HG03520 (cell line): ENCODE measurements around the gene EDRF1.

Source experiments
- ATAC-seq: cut with Tn5 transposase; IDR thresholded peaks from one replicate; pipeline ENCODE4 v1.9.1; 2021; ENCODE audit warnings: mild to moderate bottlenecking, moderate library complexity; ENCODE audit not compliant: unreplicated experiment

The EDRF1 gene

DNA sequence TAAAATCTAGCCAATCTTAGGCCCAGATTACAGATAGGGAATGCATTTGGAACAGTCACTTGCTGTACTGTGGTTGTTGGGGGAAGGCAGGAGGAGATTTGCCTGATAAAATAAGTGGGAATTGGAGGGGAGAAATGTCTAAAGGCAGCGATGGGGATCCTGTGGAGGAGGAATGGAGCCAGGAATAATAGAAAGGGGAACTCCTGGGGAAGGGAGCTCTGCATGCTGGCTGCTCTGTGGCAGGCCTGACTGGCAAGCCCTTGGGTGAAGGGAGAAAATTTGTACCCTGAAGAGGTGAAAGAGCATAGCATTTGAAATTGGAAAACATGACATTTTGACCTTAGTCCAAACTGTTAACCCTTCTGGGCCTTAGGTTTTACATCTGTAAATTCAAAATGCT lies 42.5 kb downstream of the EDRF1 start:
- ATAC-seq, result no peak

DNA sequence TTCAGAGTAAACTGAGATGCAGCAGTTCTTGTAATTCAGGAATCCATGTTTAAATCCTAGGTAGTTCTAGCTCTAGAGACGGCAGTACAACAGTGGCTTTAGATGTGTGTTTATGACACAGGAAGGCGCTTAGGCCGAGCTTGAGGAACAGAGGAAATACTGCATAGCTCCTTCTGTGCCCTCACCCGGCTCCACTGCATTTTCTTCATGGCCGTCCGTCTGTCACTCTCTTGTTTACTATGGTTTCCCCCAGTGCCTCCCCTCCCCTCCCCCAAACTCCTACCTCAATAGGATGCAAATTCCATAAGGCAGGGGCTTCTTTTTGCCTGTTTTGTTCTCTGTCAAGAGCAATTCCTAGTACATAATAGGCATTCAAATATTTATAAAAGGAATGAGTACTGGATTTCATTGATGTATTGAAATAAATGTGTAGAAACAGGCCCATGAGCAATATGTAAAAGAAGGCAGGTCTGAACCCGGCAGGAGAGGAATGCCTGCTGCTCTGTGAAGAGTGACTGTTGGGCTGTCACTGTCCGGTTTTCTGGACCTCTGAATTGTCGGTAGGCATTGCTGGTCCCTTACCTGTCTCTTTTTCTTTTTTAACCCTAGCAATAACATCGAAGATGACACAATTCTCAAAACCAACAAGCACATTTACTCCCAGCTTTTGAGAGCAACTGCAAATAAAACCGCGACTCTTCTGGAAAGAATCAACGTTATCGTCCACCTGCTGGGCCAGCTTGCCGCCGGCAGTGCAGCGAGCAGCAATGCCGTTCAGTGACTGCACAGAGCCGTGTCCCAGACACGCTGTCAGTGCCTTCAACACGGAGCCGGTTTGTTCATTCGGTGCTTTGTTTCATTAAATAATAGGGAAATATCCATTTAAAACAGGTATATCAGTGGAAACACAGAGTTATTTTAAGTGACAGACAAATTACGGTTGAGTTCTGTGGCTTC lies 43.5 kb downstream of the EDRF1 start:
- no peak for ATAC-seq

DNA sequence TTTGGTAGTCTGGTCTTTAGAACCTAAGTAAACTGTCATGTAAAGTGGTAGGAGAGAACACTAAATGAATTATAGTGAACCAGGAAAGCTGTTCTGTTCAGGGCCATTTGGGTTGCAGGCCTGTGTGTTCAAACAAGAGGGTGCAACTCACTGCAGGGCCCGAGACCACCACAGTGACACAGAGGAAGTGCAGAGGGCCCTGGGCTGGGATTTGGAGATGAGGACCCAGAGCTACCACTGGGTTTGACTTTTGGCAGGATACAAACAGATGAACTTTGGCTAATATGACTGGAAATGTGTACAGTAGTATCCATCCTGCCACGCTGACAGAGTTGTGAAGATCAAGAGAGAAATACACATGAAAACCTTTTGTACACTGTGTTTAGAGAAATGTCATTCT lies 46.3 kb downstream of the EDRF1 start:
- no peak for ATAC-seq

DNA sequence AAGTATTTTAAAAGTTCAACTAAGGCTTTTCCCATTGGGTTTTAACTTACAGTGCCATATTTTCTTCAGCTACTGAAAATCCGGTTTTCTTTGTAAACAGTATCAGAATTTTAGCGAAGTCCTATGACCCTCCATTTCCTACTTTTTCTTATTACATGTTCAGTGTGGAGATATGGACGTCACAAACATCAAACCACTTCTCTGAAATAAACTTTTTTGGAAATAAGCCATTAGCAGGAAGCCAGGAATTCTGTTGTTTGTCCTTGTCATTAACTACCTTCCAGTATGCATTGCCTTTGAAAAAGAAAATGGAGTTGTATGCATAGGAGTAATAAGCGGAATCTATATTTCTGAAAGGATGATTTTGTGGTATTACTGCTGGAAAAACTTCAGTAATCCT lies 47.0 kb downstream of the EDRF1 start:
- no peak for ATAC-seq

DNA sequence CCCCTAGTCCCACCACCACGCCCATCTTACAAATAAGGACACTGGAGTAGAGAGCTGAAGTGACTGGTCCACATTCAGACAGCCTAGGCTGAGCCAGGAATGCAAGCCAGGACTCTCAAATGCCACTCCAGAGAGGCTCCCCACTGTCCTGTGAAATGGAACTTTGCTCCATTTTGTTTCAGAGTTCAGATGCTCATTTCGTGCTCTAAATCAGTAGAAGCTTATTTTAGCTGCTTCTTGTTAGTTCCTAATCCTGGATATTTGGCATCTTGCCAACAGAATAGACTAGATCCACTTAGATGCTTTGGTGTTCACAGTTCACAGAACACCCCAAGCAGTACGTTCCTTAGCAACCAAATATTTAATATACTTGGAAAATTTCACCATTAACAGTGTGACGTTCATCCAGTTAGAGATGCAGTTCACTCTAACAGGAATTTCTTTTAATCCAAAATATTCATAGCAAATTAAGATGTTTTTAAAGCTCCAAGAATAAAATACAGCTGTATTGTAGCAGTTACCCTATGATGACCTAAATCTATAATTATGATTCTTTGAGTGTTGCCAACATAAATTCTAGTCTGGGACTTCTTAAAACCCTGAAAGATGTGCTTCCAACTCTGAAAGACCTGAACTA lies 48.8 kb downstream of the EDRF1 start:
- ATAC-seq, result no peak

DNA sequence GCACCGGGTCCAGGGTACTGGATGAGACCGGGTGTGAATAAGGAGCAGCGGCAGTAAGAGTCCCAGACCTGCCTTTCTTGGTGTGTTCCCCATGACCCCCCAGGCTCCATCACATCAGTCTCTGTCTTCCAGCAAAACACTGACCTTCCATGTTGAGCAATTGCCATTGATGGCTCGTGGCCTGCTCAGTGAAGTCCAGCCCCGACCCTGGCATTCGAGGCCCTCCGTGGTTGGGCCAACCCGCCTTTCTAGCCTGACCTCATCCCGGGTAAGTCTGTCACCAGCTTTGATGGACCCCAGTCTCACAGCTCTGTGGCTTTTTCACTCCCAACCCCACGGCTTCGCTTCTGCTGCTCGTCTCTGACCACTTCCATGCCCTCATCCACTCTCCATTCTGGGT lies 49.7 kb downstream of the EDRF1 start:
- no peak for ATAC-seq

DNA sequence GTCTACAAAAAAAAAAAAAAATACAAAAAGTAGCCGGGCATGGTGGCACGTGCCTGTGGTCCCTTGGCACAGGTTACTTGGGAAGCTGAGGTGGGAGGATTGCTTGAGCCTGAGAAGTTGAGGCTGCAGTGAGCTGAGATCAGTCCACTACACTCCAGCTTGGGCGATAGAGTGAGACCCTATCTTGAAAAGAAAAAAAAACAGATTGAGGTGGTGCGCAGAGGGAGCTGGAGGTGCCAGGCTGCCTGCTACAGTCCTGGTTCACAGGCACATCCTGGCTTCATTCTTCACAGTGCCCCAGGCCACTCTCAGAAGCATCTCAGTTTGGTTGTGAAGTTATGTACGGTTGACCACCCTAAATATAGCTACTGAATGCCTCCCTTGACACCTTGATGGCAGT lies 51.3 kb downstream of the EDRF1 start:
- ATAC-seq, result no peak

DNA sequence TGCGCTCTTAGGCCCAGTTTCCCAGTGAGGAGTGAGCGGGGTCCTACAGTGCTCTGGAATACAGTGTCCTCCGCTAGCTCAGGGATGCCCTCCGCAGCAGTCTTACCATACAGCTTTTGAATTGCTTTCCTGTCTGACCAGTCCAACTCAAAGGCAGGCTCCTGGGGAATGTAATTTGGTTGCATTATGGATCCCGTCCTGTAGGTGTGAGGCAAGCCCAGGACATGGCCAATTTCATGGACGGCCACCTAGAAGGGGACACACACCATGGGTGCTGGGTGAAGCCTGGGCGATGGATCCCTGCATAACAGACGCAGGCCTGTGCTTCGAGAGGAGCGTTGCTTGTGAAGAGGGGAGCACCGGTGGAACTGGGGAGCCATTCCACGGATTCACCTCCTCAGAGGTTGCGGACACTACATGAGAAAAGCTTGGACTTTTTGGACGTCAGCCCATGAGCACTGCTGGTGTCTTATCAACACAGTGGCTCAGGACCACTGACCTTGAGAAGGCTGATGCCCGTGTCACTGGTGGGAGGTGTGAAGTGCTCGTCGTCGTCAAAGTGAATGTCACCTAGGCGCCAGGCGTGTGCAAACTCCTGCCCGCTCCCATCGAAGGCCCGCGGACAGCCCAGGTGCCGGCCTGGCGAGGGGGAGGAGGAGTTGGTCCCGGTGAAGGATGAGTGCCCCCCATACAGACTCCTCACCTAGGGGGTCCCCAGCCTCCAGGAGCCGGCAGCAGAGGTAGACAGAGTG lies 52.8 kb downstream of the EDRF1 start:
- no peak for ATAC-seq

DNA sequence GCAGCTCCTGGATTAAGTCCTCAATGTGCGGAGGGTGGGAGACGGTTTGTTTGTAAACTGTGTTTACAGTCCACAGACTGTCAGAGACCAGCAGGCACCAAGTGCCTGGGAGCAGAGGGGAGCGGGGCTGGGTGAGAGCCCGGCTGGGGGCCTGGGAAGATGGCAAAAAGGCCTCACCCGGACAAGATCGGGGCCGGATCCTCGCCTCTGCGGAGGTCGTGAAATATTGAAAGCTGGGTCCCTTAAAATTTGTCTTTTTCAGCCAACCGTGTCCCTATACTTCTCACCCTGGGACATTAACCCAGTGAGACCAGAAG lies 53.3 kb downstream of the EDRF1 start:
- ATAC-seq, result no peak

DNA sequence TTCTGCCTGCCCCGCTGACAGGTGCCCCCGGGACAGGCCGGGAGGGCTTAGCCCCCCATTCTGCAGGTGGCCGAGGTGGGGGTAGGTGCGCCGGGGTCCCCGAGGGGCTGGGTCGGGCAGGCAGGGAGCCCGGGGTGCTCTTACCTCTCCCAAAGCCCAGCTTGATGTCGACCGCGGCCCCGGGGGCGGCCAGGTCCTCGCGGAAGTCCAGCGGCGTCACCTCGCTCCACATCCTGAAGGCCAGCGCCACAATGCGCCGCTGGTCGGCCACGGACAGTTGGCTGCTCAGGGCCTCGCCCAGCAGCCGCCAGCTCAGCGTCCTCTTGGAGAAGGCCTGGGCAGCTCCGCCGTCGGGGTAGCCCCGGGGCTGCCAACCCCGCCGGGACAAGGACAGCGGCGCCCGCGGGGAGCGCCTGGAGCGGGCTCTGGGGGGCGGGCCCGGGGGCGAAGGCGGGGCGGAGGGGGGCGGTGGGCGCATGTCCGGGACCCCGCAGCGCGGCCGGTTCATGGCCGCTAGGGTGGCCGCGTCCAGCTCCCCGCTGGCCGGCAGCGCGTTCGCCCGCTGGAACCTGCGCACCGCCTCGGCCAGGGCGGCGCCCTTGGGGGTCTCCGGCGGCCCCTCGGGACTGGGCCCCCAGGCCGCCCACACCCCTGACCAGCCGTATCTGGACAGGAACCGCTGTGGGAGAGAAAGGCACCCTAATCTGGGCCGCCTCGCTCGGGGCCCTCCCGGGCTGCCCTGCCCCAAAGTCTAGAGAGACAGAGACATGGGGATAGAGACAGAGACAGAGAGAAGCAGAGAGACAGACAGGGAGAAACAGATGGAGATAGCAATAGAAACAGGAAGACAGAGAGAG lies 54.4 kb downstream of the EDRF1 start:
- no peak for ATAC-seq

DNA sequence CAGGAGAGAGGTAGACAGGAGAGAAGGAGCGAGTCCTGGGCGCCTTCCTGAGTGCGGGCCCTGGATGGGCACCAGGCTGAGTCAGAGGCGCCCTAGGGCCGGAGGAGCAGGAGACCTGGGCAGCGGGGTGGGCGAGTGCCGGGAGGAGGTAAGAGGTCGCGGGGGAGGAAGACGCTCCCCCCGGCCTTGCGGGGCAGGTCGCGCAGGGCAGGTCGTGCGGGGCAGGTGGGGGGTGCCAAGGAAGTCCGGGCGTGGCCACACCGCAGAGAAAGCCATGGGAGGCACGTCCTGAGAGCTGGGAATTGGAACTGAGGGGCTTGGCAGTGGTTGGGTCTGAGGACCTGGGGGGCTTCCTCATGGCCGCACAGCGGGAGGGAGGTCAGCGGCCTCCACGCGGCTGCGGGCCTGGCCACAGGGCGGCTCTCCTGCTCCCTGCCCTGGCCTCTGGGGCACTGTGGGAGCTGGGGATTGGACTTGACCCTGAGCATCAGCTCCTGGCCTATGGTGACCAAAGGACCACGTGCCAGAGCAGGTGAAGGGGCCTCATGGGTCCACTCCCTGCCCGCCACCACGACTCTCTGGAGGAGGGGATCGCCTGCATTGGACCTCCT lies 55.2 kb downstream of the EDRF1 start:
- ATAC-seq, result no peak

DNA sequence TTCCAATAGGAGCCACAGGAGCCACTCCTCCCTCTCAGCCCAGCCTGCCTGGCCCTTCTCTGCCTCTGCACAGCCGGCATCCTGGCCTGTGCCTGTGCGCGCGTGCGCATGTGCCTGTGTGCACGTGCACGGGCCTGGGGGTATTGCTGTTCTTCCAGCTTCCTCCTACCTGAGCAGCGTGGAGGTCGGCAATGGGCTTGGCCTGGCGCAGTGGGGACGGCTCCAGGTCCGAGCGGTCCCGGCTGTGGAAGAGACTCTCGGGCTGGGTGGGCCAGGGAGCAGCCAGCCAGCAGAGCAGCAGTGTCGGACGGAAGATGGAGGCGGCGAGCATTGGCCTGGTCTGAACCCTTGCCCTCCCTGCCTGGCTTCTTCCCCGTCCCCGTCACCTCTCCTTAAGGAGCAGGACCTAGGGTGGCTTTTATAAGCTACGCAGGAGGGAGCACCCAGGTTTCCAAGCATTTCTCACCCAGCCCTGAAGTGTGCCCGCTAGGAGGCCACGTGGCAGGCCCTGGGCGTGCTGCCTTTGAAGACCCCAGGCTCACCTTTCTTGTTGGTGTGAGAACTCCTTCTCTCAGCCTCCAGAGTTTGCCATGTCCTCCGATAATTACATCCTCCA lies 56.1 kb downstream of the EDRF1 start, which contains the start of gene MMP21:
TSS of gene MMP21 (minus strand) at position 331 of the 616 bp plus-strand sequence. CDS start at position 331, 0 bp downstream.
- no peak for ATAC-seq

DNA sequence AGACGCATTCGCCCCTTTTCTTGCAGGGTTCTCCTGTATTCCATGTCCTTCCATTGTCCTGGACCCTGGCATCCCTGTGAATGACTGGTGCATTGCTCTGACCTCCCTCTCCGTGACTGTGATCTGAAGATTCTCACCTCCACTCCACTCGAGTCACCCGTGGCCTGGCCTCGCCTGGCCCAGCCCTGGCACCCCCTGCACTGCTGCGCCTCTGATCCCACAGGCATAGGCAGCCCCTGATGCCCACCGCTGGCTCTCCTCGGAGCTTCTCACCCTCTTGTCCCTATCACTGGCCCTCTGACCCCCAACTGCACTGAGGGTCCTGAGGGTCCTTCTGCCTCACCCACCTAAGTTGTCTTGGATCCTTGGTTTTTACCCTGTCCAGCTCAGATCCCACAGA lies 58.3 kb downstream of the EDRF1 start:
- no peak for ATAC-seq

DNA sequence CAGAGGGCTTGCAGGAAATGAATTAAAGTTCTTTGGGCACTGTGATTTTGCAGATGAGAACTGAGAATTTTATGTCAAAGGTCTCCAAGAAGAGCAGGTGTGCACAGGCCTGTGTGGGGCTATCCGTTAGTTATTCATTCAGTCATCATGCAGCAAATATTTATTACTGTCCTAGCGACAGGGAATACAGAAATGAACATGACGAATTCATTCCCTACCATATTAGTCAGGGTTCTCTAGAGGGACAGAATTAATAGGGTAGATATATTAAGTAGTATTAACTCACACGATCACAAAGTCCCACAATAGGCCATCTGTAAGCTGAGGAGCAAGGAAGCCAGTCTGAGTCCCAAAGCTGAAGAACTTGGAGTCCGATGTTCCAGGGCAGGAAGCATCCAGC lies 59.0 kb downstream of the EDRF1 start:
- ATAC-seq, result no peak

DNA sequence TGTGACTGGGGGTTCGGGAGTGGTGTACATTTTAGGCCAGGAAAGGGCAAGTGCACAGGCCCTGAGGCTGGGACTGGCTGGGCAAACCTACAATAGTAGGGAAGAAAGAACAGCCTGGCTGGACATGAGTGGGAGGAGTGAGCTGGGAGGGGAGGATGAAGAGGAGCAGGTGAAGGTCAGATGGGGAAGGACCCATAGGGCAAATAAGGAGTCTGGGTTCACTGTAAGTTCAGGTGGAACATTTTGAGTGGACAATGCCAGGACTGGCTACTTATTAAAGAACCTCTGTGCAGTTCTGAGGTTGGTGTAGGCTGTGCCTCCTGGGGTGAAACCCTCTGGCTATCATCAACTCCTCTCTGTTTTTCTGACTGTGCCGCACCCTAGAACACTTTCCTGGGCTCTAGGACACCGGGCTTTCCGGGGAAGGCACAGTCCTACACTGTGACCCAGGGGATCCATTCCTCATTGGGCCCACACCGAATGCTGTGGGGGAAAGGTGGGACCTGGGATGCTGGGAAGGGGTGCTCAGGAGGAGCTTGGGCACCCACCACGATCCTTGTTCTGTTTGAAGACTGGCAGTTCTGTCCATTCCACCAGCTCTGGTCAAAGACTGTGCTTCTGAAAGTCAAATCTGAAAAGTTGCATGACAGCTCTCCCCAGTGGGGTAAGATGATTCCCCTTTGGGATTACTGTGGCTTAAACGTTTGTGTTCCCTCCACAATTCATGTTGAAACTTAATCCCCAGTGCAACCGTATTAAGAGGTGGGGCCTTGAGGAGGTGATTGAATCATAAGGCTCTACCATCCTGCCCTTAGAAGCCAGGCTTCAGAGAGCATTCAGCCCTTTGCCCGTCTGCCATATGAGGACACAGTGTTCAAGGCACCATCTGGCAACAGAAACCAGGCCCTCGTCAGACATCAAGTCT lies 60.2 kb downstream of the EDRF1 start:
- no peak for ATAC-seq

DNA sequence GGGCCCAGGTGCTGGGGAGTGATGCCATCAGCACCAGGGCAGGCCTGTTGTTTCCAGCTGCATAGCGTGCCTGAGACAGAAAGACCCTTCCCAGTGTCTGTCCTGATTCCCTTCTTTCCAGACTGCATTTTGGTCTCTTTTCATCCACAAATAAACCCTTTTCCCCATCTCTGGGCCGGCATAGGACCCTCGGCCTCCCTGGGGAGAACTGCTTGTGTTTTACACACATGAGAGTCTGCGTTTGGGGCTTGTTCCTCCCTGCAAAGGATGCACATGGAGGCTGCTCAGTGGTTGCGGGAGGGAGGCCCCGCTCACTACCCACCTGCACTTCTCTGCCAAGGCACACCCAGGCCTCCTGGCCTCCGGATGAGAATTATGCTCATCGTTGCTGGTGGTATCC lies 61.9 kb downstream of the EDRF1 start:
- no peak for ATAC-seq

DNA sequence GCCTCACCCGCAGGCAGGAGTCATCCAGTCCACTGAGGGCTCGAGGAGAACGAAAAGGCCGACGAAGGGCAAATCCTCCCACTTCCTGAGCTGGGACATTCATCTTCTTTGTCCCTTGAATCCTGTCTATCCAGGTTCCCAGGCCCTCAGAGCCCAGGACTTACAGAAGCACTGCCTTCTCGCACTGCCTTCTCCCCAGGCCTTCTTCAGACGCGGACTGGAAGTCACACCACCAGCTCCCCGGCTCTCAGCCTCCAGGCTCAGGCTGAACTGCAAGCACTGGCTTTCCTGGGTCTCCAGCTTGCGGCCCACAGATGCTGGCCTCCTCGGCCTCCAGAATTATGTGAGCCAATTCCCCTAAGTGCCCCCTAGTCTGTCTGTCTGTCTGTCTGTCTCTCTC lies 62.5 kb downstream of the EDRF1 start:
- no peak for ATAC-seq

DNA sequence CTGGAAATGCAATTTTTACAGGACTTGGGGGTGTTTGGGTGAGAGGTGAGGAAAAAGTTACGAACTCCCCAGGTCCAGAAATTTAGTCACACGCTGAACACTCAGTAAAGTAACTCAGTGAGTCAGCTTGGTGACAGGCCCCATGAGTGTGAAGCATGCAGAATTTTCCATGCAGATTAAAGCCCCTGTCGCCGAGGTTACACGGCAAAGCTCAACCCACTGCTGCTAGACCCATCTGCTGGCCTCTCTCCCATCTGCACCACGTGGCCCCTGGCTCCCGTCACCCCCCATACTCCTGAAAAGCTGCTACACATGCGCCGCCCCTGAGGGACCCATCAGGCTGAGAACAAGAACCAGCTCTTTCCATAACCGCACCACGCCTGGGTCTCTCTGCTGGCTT lies 63.1 kb downstream of the EDRF1 start:
- ATAC-seq, result no peak

DNA sequence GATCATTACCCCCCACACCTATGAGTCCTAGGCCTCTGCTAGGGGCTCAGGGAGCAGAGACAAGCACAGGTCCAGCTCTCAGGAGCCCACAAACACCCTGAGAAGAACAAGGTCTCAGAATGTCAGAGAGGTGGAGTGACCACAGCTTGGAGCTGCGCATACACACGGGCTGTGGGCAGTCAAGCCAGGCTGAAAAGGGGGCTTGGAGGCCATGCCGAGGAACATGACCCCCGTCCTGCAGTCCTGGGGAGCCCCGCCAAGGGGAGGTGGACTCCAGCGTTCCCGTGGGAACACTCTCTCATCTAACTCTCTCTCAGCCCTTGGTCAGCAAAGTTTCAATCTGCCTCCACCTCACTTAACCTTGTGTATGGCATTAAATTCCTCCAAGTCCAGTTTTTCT lies 63.9 kb downstream of the EDRF1 start:
- no peak for ATAC-seq
